NCI-H187 treated with DMSO at 0.1 percent for 48 hours (cell line): ENCODE data around the gene KCNJ18.
"Not testable (repeated sequence)": the region's sequence is repeated elsewhere in the genome, so short reads cannot be mapped to it uniquely, and the experiment has no call there.

Experiments used
- DNase-seq: peaks from one replicate; lab custom pipeline; 2025; lab: John Stamatoyannopoulos, UW

KCNJ18 gene

GRCh38 chr17:21724216-21725006, 32.1 kb downstream of the KCNJ18 start:
- not testable (repeated sequence) for DNase-seq

DNA sequence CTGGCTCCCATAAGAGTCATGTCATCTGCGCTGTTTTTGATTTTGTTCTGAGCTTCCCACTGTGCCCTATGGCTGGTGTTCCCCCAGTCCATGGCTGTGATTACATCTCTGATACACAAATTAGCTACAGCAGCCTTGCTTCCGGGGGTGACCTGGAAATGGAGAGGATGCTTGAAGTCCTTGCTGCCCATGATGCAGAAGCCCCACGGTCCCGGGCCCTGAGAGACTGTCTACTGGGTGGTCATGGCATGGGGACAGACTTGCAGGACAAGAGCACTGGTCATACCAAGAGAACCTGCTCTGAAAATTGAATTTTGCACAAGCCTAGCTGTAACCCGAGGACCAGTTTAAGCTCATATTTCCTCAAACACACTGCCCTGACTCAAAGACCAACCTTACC, 38.8 kb downstream of the KCNJ18 start:
- DNase-seq: not testable (repeated sequence)

DNA sequence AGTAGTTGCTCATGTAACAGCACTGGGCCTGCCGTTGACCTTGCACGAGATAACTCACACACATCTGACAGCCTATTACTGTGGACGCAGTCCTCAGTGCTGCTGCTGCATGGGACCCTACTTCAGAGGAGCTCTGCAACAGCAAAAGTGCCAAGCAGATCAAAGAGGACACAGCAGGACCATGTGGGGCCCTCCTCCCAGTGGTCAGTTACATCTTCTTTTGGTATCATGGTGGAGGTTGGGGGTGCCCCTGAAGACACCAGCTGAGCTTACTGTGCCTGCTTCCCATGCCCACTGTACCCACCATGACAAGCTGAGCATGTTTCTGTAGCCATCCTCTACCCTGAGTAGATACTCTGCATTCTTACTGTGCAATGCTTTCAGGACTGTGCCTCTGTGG, 41.6 kb downstream of the KCNJ18 start:
- DNase-seq: not testable (repeated sequence)

- not testable (repeated sequence) for DNase-seq
These were observed 43.5 kb downstream of the KCNJ18 start for GRCh38 chr17:21735814-21736213.

DNA sequence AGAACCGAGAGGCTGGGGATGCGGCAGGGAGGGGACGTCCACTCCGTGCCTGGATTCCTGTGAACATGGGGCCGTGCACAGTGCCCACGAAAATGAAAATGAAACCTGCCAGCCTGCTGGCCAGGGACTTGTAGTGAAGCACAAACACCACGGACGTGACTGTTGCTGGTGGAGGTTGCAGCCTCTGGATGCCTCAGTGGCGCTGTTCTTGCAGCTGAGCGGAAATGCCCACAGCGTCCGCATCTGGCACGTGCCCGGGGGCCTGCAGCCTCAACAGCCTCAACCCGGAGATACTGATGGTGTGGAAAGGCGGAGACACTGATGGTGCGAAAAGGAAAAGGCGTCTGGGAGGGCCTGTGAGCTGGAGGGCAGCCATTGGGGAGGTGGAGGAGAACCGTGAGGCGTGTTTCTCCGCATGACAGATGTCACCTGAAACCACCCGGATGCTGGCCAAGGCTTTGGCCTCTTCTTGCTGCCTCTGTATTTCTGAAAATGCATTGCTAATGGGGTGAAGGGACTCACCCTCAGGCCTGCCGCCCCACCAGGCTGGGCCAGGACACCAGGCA, 44.8 kb downstream of the KCNJ18 start:
- DNase-seq: not testable (repeated sequence)

DNA sequence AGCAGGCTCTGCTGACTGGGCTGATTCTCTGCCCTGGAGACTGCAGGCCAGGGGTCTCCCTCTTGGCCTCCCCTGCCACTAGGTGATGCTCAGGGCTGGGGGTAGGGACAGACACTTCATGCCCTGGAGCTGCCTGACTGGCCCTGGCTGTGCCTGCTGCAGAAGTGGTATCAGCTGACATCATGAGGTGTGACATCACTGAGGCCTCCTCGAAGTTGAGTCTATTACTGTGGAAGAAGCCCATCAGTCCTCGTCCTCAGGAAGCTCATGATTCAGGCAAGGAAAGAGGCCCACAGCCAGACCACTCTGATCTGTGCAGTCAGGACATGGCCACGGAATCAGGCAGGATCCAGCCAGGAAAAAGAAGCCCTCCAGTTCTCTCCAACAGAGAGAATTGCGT, 45.9 kb downstream of the KCNJ18 start:
- DNase-seq: not testable (repeated sequence)

DNA sequence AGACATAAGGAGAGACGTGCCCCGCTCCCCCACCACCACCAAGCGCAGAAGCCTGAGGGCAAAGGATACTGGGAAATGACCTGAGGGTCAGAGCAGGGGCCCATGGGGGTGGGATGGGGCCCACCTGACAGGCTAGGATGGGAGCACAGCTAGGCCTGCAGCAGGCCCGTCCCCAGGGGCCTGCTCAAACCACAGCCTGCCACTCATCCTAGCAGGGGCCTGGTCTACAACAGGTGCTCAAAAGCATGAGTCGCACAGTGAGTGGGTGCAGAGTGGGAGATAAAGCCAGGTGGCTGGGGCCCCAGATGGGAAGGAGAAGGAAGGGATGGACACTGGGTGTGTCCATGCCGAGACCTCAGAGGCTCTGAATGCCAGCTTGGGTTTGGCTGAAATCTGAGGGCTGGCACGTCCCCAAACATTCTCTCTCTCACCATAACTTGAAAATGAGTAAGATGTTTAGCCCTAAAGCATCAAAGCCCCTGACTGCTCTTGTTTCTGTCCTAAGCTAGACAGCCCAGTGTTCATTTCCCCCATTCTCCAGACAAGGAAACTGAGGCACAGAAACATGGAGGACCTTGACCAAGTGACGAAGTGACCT, 46.7 kb downstream of the KCNJ18 start:
- not testable (repeated sequence) for DNase-seq

- not testable (repeated sequence) for DNase-seq
These were observed 47.2 kb downstream of the KCNJ18 start for GRCh38 chr17:21739485-21739884.

GRCh38 chr17:21740836-21741235, 48.5 kb downstream of the KCNJ18 start:
- DNase-seq: not testable (repeated sequence)

GRCh38 chr17:21741520-21741919, 49.2 kb downstream of the KCNJ18 start:
- not testable (repeated sequence) for DNase-seq

DNA sequence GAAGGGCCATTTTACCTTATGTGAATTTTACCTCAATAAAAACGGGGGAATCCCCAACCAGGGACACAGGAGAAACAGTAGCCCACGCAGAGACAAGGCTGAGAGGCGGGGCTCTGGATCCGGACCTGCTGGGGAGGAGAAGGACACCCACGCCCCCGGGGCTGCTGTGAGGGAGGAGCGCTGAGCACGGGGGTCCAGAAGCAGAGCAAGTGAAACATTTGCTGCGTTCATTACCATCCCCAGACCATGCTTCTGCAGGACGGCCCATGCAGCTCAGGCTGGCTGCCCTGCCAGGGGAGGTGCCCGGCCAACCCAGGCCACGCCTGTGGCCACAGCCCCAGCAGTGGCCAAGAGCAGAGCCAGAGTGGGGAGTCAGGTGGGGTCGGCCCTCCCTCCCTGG, 50.0 kb downstream of the KCNJ18 start:
- no peak for DNase-seq

GRCh38 chr17:21744151-21744550, 51.8 kb downstream of the KCNJ18 start:
- not testable (repeated sequence) for DNase-seq

GRCh38 chr17:21744621-21745020, 52.3 kb downstream of the KCNJ18 start:
- DNase-seq: not testable (repeated sequence)

- DNase-seq: not testable (repeated sequence)
These were observed 53.2 kb downstream of the KCNJ18 start for GRCh38 chr17:21745385-21746054.

DNA sequence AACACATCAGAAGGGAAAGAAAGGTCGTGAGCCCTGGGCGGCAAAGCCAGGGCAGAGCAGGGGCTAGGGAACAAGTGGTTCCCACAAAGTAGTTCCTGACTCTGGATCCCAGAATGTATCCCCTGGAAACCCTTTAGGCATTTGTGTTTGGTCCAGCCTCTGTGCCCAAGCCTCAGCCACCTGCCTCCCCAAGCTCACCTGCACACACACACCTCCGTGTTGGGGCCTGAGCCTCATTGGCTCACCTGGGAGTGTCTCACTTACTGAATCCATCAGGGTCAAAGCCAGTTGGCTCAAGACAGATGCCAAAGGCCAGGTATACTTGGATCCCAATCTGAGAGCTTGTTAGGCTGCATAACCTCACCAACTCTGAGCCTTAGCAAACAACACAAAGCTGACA, 54.1 kb downstream of the KCNJ18 start:
- DNase-seq: not testable (repeated sequence)

DNA sequence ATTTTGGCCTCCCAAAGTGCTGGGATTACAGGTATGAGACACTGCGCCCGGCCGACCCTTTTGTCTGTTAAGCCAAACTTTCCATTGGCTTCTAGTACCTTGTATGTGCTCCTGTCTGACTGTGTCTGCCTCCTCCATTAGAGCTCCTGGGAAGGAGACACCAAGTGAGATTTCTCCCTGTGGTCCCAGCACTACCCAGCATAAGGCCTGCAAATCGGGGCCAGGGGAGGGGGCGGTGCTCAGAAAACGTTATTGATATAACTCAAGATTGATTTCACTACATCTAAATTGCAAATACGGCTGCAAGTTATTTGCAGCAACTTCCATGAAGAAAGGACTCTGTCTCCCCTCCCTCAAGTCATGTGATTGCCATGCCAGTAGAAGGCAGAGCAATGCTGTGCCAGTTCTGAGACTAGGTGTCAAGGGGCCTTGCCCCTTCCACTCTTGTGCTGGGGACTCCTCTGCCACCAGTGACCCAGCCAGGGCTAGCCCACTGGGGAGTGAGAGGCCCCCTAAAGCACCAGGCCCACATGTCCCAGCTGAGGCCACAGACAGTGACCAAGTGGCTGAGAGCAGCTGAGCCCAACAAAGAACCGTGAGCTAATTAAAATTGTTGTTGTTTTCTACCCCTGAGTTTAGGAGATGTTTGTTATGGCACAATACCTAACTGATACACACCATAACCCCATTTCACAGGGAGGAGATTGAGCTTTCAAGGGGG, 55.0 kb downstream of the KCNJ18 start:
- DNase-seq: not testable (repeated sequence)

DNA sequence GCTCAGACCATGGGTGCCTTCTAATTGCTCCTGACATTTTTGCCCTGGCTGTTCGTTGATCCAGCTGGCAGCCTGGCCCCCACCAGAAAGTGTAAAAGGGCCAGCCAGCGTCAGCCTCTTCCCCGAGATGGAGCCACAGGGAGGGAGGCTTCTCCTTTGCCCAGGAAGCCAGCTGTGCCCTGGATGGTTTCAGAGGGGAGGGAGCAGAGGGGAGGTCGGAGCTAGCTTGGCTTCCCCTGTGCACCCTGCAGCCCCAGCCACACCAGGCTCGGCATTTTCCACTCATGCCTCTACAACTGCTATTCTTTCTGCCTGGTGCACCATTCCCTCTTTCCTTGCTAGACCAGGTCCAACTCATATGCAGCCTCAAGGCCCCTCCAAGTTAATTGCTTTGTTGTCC, 56.4 kb downstream of the KCNJ18 start:
- not testable (repeated sequence) for DNase-seq

DNA sequence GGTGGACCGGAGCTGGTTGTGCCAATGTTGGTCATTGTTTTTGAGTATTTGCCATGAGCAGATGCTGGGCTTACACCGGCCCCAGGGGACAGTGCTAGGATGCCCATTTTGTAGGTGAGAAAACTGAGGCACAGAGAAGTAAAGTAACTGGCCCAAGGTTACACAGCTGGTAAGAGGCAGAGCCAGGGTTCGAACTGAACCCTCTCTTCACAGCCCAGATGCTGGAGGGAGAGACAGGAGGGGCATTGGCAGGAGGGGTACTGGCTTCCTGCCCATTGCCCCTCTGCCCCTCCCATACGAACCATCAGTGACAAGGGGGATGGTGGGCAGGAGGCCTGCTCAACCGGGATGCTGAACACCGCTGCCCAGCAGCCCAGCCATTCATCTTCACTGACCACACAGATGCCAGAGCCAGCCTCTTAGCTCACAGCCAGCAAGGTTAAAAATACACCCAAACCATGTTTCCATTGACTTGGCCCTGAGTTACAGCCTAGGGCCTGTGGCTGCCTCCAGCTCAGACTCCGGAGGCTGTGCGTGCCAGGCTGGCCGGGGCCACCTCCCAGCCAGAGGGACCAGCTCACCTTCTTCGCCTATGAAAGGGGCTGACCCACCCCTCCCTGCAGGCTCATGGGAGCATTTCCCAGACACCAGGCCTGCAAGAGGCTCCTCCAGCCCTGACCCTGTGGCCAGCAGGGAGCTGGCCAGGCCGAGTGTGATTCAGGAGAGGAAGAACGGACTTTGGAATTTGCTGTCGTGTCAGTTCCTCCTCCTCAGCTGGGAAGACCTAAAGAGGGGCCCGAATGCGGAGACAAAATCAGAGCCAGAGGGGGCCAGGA, 57.6 kb downstream of the KCNJ18 start:
- DNase-seq: not testable (repeated sequence)

- not testable (repeated sequence) for DNase-seq
These were observed 58.8 kb downstream of the KCNJ18 start for GRCh38 chr17:21751111-21751510.
